Measurements from ENCODE around the gene MTERF4. TPM values are rescaled to one million over a fixed set of nuclear protein-coding genes. Genes with fewer than 3 reads are reported as not detected.

The MTERF4 gene, protein sequence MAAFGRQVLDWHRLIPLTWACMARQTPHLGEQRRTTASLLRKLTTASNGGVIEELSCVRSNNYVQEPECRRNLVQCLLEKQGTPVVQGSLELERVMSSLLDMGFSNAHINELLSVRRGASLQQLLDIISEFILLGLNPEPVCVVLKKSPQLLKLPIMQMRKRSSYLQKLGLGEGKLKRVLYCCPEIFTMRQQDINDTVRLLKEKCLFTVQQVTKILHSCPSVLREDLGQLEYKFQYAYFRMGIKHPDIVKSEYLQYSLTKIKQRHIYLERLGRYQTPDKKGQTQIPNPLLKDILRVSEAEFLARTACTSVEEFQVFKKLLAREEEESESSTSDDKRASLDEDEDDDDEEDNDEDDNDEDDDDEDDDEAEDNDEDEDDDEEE
- 41.3 TPM for total RNA-seq
- 35.7 TPM for polyA plus RNA-seq

GRCh38 chr2:241102239-241102803, at the start of gene MTERF4:
TSS of gene MTERF4 (minus strand) at chr2:241102287. CDS start at chr2:241102273, 14 bp downstream.
- Histone ChIP-seq H3K27ac (ENCODE audit: low read depth) (peak within 1 kb of the TSS; percentile 86), H3K4me3 (ENCODE audit: low read depth, low read length) (peak within 1 kb of the TSS; percentile 93), H3K4me1 (ENCODE audit: insufficient read depth) (no peaks in the 10 kb centered on the region), H3K36me3 (ENCODE audit: insufficient read depth) (no peaks in the 10 kb centered on the region)
- under 1% methylated on average over 56 of the region's 56 CpGs for WGBS
- peak; percentile 62 for DNase-seq (ENCODE audit: extremely low spot score)

DNA sequence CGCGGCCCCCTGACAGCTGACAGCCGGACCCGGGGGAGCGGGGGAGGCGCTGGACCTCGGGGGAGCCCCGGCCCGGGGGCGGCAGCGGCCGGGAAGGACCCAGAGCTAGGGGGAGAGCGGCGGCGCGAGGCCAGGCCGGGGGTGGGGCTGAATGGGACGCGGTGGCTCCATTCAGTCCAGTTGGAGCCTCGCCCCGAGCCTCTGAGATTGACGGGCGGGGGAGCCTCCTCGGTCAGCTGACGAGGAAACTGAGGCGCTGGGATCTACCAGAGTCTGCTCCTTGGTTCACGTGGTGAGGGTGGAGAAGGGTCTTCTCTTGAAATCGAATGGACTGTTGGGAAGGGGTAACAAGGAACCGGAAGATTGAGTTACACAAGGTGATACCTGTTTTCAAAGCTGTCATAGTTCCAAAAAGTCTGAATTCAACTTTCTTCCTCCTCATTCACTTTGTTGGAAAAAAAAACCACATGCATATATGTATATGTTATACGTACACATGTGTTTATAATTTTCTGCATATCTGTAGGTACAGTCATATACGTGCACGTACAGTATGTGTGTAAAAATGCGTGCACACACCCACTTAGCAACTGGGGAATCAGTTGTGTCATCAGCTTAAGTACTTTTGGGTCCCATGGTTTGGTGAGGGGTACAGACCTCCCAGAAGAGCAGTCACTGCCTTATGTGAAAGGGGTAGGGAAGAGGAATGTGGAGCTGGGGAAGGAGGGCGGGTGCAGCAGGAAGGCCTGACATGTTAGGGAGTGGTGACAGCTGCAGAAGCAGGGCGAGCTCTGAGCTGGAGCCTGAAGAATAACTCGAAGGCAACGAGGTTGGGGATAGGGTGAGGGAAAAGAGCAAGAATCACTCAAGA, 48.8 kb upstream of the MTERF4 start:
- no peak for DNase-seq (ENCODE audit: extremely low spot score)
- 6% methylated on average over 37 of the region's 37 CpGs for WGBS

DNA sequence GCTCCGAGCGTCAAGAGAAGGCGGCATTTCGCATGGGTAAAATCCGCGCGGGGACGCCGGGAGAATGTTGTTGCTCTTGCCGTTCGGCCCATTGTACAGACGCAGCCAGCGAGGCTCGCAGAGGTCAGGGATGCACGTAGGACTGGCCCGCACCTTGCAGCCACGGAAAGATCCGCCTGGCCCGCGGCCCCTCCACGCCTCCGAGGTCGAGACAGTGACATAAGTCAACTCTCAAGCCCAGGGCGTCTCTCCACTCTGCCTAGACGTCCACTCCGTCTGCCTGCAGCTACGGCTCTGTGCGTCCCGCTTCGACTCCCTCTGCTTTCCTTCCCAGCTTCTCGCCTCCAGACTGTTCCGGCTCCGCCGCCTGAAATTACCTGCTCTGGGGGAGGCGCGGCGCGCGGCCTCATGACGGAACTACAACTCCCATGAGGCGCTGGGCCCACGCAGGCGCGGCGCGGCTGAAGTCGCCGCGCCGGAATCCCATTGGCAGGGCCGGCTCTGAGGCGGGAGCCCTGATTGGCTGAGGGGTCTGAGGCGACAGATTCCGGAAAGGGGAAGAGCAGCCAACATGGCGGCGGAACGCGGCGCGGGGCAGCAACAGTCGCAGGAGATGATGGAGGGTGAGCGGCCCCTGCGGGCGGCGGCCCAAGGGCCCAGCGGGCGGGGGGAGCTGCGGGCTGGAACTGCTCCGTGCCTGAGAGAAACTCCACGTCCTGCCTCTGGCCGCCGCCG, 48.0 kb upstream of the MTERF4 start, which contains the start of gene PPP1R7:
PPP1R7 (plus strand) TSS at position 543 of the 735 bp plus-strand sequence; CDS start at position 572, 29 bp downstream.
- DNase-seq (ENCODE audit: extremely low spot score), result peak; percentile 81
- Histone ChIP-seq H3K27ac (ENCODE audit: low read depth) (no peak within 1 kb of the TSS), H3K4me1 (ENCODE audit: insufficient read depth) (no peaks in the 10 kb centered on the region), H3K4me3 (ENCODE audit: low read depth, low read length) (peak within 1 kb of the TSS; percentile 81), H3K36me3 (ENCODE audit: insufficient read depth) (no peaks in the 10 kb centered on the region)
- under 1% methylated on average over 73 of the region's 73 CpGs for WGBS

More for the DNA sequence above, 48.8 kb upstream of the MTERF4 start:
- H3K4me1 ChIP-seq (ENCODE audit: insufficient read depth), result no peaks in the 10 kb centered on the region
- H3K4me3 ChIP-seq (ENCODE audit: low read depth, low read length), result peak overlapping the region; percentile 81
- no peak overlapping the region for H3K27ac ChIP-seq (ENCODE audit: low read depth)
- H3K36me3 ChIP-seq (ENCODE audit: insufficient read depth), result no peaks in the 10 kb centered on the region

- no peak overlapping the region for H3K27ac ChIP-seq (ENCODE audit: low read depth)
- H3K36me3 ChIP-seq (ENCODE audit: insufficient read depth), result no peaks in the 10 kb centered on the region
- peak overlapping the region; percentile 81 for H3K4me3 ChIP-seq (ENCODE audit: low read depth, low read length)
- no peaks in the 10 kb centered on the region for H3K4me1 ChIP-seq (ENCODE audit: insufficient read depth)
- DNase-seq (ENCODE audit: extremely low spot score), result no peak
- under 1% methylated on average over 23 of the region's 23 CpGs for WGBS
Observed at GRCh38 chr2:241149675-241149924, 47.5 kb upstream of the MTERF4 start.

DNA sequence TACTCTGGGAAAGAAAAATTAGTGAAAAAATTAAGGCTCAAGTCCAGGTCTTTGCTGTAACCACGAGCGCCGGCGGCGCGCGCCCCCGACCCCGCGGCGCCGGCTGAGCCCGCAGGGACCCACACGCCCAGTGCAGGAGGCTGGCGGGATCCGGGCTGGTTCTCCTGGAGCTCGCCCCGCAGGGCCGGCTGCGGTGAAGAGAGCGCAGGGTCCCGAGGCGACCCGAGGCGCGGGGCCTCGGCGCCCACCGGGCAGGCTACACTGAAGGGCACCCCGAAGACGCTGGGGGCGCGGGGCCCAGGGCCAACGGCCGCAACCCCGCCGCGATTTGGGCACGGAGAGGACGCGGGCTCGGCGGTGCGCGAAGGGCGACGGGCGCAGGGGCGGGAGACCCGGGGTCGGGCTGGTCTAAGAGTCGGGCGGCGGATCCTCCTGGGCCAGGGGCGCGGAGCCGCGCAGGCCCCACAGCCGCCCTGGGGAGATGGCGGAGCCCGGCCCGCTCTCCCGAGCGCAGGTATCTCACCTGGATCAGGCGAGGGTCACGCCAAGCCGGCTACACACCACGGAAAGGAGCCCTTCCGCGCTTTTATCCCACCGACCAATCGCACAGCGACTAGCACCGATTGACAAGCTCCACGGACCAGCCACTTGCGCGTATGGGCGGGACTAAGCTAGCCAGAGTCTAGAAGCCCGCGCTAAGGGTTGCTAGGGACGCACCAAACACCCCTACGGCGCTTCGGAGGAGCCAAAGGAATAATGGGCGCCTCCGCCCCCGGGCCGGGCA, 47.0 kb upstream of the MTERF4 start, which contains the start of gene PASK:
PASK (minus strand) TSS at position 582 of the 784 bp plus-strand sequence. CDS start 6,440 bp downstream, outside the sequence.
- peak; percentile 89 for DNase-seq (ENCODE audit: extremely low spot score)
- 1% methylated on average over 88 of the region's 88 CpGs for WGBS
- Histone ChIP-seq H3K4me3 (ENCODE audit: low read depth, low read length) (peak within 1 kb of the TSS; percentile 81), H3K4me1 (ENCODE audit: insufficient read depth) (no peaks in the 10 kb centered on the region), H3K27ac (ENCODE audit: low read depth) (no peak within 1 kb of the TSS), H3K36me3 (ENCODE audit: insufficient read depth) (no peaks in the 10 kb centered on the region)

- no peaks in the 10 kb centered on the region for H3K4me1 ChIP-seq (ENCODE audit: insufficient read depth)
- H3K27ac ChIP-seq (ENCODE audit: low read depth), result no peak overlapping the region
- 90% methylated on average over 4 of the region's 4 CpGs for WGBS
- DNase-seq (ENCODE audit: extremely low spot score), result no peak
- no peaks in the 10 kb centered on the region for H3K36me3 ChIP-seq (ENCODE audit: insufficient read depth)
- H3K4me3 ChIP-seq (ENCODE audit: low read depth, low read length), result no peak overlapping the region
Observed at GRCh38 chr2:241148239-241148638, 46.2 kb upstream of the MTERF4 start.

DNA sequence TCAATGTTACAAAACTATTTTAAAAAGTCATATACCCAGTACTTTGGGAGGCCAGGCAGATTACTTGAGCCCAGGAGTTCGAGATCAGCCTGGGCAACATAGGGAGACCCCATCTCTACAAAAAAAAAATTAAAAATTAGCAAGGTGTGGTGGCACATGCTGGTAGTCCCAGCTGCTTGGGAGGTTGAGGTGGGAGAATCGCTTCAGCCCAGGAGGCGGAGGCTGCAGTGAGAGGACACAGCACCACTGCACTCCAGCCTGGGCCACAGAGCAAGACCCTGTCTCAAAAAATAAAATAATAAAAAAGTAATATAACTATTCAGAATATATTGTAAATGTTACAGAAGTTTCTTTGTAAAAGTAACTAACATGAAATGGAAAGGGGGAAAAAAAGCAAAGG, 45.2 kb upstream of the MTERF4 start:
- DNase-seq (ENCODE audit: extremely low spot score), result no peak
- H3K4me3 ChIP-seq (ENCODE audit: low read depth, low read length), result no peak overlapping the region
- WGBS, result 98% methylated on average over 3 of the region's 3 CpGs
- no peaks in the 10 kb centered on the region for H3K4me1 ChIP-seq (ENCODE audit: insufficient read depth)
- H3K27ac ChIP-seq (ENCODE audit: low read depth), result no peak overlapping the region
- H3K36me3 ChIP-seq (ENCODE audit: insufficient read depth), result no peaks in the 10 kb centered on the region

DNA sequence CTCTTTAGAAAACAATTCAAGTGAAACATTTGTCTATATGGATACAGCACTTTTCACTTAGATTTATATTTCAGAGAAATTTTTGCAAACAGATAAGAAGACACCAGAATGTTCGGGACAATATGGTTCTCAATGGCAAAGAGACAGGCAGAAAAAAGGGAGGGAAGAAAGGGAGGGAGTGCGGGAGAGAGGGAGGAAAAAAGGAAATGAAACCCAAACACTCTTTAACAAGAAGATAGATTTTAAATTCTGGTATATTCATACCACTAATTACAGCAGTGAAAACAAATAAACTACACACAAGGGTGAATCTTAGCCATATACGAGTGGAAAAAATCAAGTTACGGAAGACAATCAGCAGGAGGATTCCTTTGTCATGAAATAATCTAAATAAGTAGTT, 44.2 kb upstream of the MTERF4 start:
- WGBS, result 78% methylated on average over 4 of the region's 4 CpGs
- no peak for DNase-seq (ENCODE audit: extremely low spot score)

DNA sequence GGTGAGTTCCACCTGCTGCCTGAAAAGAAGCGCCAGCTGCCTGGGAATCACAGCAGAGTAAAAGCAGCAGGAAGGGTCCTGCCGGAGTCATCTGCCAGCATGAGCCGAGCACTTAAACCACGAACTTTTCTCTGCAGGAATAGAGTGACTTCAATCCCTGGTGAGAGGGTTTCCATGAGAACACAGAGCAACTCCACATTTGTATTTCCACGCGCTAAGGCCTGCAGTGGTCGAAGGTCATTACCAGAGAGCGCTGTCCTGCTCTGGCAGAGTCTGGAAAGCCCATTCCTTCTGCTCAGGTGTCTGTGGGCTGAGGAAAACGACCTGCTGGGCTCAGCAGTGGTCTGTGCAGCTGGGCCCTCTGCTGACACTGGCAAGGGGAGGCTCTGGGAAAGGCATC, 40.5 kb upstream of the MTERF4 start:
- 89% methylated on average over 9 of the region's 9 CpGs for WGBS
- Histone ChIP-seq H3K27ac (ENCODE audit: low read depth) (no peak overlapping the region), H3K36me3 (ENCODE audit: insufficient read depth) (no peaks in the 10 kb centered on the region), H3K4me1 (ENCODE audit: insufficient read depth) (no peaks in the 10 kb centered on the region), H3K4me3 (ENCODE audit: low read depth, low read length) (no peak overlapping the region)
- DNase-seq (ENCODE audit: extremely low spot score), result no peak

More for the DNA sequence above, 44.2 kb upstream of the MTERF4 start:
- Histone ChIP-seq H3K27ac (ENCODE audit: low read depth) (no peak overlapping the region), H3K36me3 (ENCODE audit: insufficient read depth) (no peaks in the 10 kb centered on the region), H3K4me1 (ENCODE audit: insufficient read depth) (no peaks in the 10 kb centered on the region), H3K4me3 (ENCODE audit: low read depth, low read length) (no peak overlapping the region)

GRCh38 chr2:241142063-241142462, 40.0 kb upstream of the MTERF4 start:
- DNase-seq (ENCODE audit: extremely low spot score), result no peak
- Histone ChIP-seq H3K4me1 (ENCODE audit: insufficient read depth) (no peaks in the 10 kb centered on the region), H3K36me3 (ENCODE audit: insufficient read depth) (no peaks in the 10 kb centered on the region), H3K4me3 (ENCODE audit: low read depth, low read length) (no peak overlapping the region), H3K27ac (ENCODE audit: low read depth) (no peak overlapping the region)
- WGBS, result 98% methylated on average over 6 of the region's 6 CpGs

DNA sequence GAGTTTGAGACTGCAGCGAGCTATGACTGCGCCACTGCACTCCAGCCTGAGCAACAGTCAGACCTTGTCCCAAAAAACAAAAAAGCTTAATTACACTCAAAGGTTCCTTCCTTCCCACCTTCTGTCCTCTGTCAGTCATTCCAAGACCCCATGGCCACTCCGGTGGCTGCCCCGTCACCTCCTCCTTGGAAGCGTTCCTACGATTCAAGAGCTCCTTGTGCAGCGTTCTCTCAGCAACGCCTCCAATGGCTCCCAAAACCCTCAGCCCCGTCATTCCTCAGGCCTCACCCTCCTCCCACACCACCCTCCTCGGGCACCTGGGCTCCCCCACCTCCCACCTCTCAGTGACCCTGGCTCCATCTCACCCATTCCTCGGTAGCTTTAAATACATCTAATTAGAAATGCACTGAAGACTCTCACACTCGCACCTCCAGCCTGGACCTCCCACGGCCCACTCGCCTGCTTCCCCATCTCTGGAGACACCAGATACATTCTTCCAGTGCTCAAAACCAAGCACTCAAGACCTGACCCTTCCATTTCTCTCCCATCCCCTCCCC, 39.2 kb upstream of the MTERF4 start:
- Histone ChIP-seq H3K4me3 (ENCODE audit: low read depth, low read length) (no peak overlapping the region), H3K36me3 (ENCODE audit: insufficient read depth) (no peaks in the 10 kb centered on the region), H3K4me1 (ENCODE audit: insufficient read depth) (no peaks in the 10 kb centered on the region), H3K27ac (ENCODE audit: low read depth) (no peak overlapping the region)
- DNase-seq (ENCODE audit: extremely low spot score), result no peak
- 95% methylated on average over 14 of the region's 14 CpGs for WGBS

GRCh38 chr2:241140445-241140840, 38.4 kb upstream of the MTERF4 start:
- no peaks in the 10 kb centered on the region for H3K36me3 ChIP-seq (ENCODE audit: insufficient read depth)
- no peak for DNase-seq (ENCODE audit: extremely low spot score)
- no peak overlapping the region for H3K4me3 ChIP-seq (ENCODE audit: low read depth, low read length)
- WGBS, result 96% methylated on average over 10 of the region's 10 CpGs
- no peak overlapping the region for H3K27ac ChIP-seq (ENCODE audit: low read depth)
- no peaks in the 10 kb centered on the region for H3K4me1 ChIP-seq (ENCODE audit: insufficient read depth)
